Stromal cell of bone marrow (primary cell): ENCODE data around the gene BCAS3.
A peak's percentile ranks its signal among the peaks of the same experiment; 100 is the strongest.

Experiments used
- DNase-seq: peaks from one replicate; pipeline ENCODE4 v3.0.0-alpha.2; 2012; ENCODE audit warnings: low read depth

Gene BCAS3

GRCh38 chr17:60675997-60676396, 1.7 kb upstream of the BCAS3 start:
- DNase-seq, result no peak

GRCh38 chr17:60676758-60677307, 818 bp upstream of the BCAS3 start:
- no peak for DNase-seq

- no peak for DNase-seq
These were observed 430 bp downstream of the BCAS3 start for GRCh38 chr17:60678118-60678444.

- no peak for DNase-seq
These were observed 1.6 kb downstream of the BCAS3 start for GRCh38 chr17:60679287-60679686.

GRCh38 chr17:60680754-60681153, 3.1 kb downstream of the BCAS3 start:
- DNase-seq, result no peak

GRCh38 chr17:60685437-60685836, 7.8 kb downstream of the BCAS3 start:
- DNase-seq, result no peak

GRCh38 chr17:60695960-60696359, 18.3 kb downstream of the BCAS3 start:
- DNase-seq, result no peak

GRCh38 chr17:60699090-60699489, 21.4 kb downstream of the BCAS3 start:
- no peak for DNase-seq

- no peak for DNase-seq
These were observed 26.5 kb downstream of the BCAS3 start for GRCh38 chr17:60704170-60704569.

GRCh38 chr17:60712675-60713074, 35.0 kb downstream of the BCAS3 start:
- no peak for DNase-seq

GRCh38 chr17:60713608-60714007, 36.0 kb downstream of the BCAS3 start:
- DNase-seq, result no peak

GRCh38 chr17:60716766-60717165, 39.1 kb downstream of the BCAS3 start:
- DNase-seq, result no peak

- DNase-seq, result no peak
These were observed 40.2 kb downstream of the BCAS3 start for GRCh38 chr17:60717814-60718213.

- DNase-seq, result peak; percentile 47
These were observed 43.3 kb downstream of the BCAS3 start for GRCh38 chr17:60720763-60721531.

GRCh38 chr17:60724647-60725046, 47.0 kb downstream of the BCAS3 start:
- DNase-seq, result no peak

- DNase-seq, result no peak
These were observed 52.2 kb downstream of the BCAS3 start for GRCh38 chr17:60729854-60730253.

GRCh38 chr17:60730273-60730672, 52.6 kb downstream of the BCAS3 start:
- no peak for DNase-seq

- DNase-seq, result no peak
These were observed 60.6 kb downstream of the BCAS3 start for GRCh38 chr17:60738287-60738686.

- no peak for DNase-seq
These were observed 62.9 kb downstream of the BCAS3 start for GRCh38 chr17:60740584-60740983.

GRCh38 chr17:60741031-60741430, 63.4 kb downstream of the BCAS3 start:
- no peak for DNase-seq

- no peak for DNase-seq
These were observed 65.6 kb downstream of the BCAS3 start for GRCh38 chr17:60743282-60743681.

- DNase-seq, result no peak
These were observed 66.1 kb downstream of the BCAS3 start for GRCh38 chr17:60743799-60744198.

- no peak for DNase-seq
These were observed 66.8 kb downstream of the BCAS3 start for GRCh38 chr17:60744355-60744966.

- DNase-seq, result no peak
These were observed 67.9 kb downstream of the BCAS3 start for GRCh38 chr17:60745544-60745943.
